CD14-positive monocyte (primary cell): ENCODE results near the gene PUSL1. TPM values are rescaled to one million over a fixed set of nuclear protein-coding genes. Genes with fewer than 3 reads are reported as not detected.

ENCODE experiments used
- DNase-seq, 3 donors: peaks; one replicate each; pipeline ENCODE4 v3.0.0-alpha.2; 2011 to 2022
- H2AFZ ChIP-seq: 2 replicates; pipeline ENCODE4 v1.6.0; 2012; ENCODE audit warnings: mild to moderate bottlenecking, low read depth, low read length, inconsistent platforms; ENCODE audit not compliant: insufficient read depth, poor library complexity, severe bottlenecking
- H3K27ac ChIP-seq, 2 donors: 1 replicate in 1 of 2; 2 replicates in 1 of 2; pipeline ENCODE4 v1.5.1; 2012 to 2013; ENCODE audit warnings: low read length in 2 of 2, control low read depth in 1 of 2, inconsistent platforms in 1 of 2, low read depth in 1 of 2, mild to moderate bottlenecking in 1 of 2
- H3K27me3 ChIP-seq, 2 donors: one replicate each; pipeline versions ENCODE4 v1.6.0 to v1.6.1; 2011 to 2013; ENCODE audit warnings: low read length in 2 of 2; ENCODE audit not compliant: control insufficient read depth in 2 of 2, insufficient read depth in 2 of 2
- H3K36me3 ChIP-seq, 2 donors: replicated peaks in 1 of 2; 1 replicate in 1 of 2; 2 replicates in 1 of 2; pipeline versions ENCODE4 v1.5.1 to v1.6.1; 2012 to 2013; ENCODE audit warnings: low read length in 2 of 2, control low read depth in 1 of 2, inconsistent platforms in 1 of 2, mild to moderate bottlenecking in 1 of 2; ENCODE audit not compliant: insufficient read depth in 2 of 2, control insufficient read depth in 1 of 2
- H3K4me1 ChIP-seq, 2 donors: 1 replicate in 1 of 2; 2 replicates in 1 of 2; pipeline versions ENCODE4 v1.5.1 to v1.6.1; 2012 to 2013; ENCODE audit warnings: low read length in 2 of 2, control low read depth in 1 of 2, inconsistent platforms in 1 of 2, mild to moderate bottlenecking in 1 of 2, moderate library complexity in 1 of 2; ENCODE audit not compliant: insufficient read depth in 2 of 2, control insufficient read depth in 1 of 2
- H3K4me2 ChIP-seq: replicated peaks from 2 replicates; pipeline ENCODE3; 2012; ENCODE audit warnings: low read length, moderate library complexity, mild to moderate bottlenecking; ENCODE audit not compliant: poor library complexity, severe bottlenecking; ENCODE audit errors: extremely low read depth
- H3K4me3 ChIP-seq, 3 experiments: fragments of 200-600 bp in 1 of 3; sonication (generic) in 1 of 3; replicated peaks in 1 of 3; 1 replicate in 2 of 3; 2 replicates in 1 of 3; pipeline ENCODE4 v1.5.1; 2011 to 2013; ENCODE audit warnings: low read length in 3 of 3, mild to moderate bottlenecking in 3 of 3, control low read depth in 2 of 3, low read depth in 2 of 3, inconsistent platforms in 1 of 3, moderate library complexity in 1 of 3
- H3K79me2 ChIP-seq: 2 replicates; pipeline ENCODE4 v1.6.0; 2012; ENCODE audit warnings: mild to moderate bottlenecking, control low read depth, inconsistent platforms, low read length, moderate library complexity; ENCODE audit not compliant: insufficient read depth
- H3K9ac ChIP-seq: 2 replicates; pipeline ENCODE4 v1.6.0; 2017; ENCODE audit warnings: low read length, mild to moderate bottlenecking; ENCODE audit not compliant: insufficient read depth, poor library complexity, severe bottlenecking
- H3K9me3 ChIP-seq, 2 donors: replicated peaks in 1 of 2; 1 replicate in 1 of 2; 2 replicates in 1 of 2; pipeline versions ENCODE4 v1.5.1 to v1.6.1; 2012 to 2013; ENCODE audit warnings: low read length in 2 of 2, control low read depth in 1 of 2; ENCODE audit not compliant: control insufficient read depth in 1 of 2, insufficient read depth in 1 of 2
- H4K20me1 ChIP-seq: 2 replicates; pipeline ENCODE4 v1.6.0; 2012; ENCODE audit warnings: mild to moderate bottlenecking, low read length, control low read depth, moderate library complexity; ENCODE audit not compliant: insufficient read depth
- H3K27ac Mint-ChIP-seq, 7 donors: one replicate each; pipeline ENCODE4 v1.8.0; 2020; ENCODE audit warnings: mild to moderate bottlenecking in 7 of 7, mixed read lengths in 7 of 7, moderate library complexity in 6 of 7, inconsistent platforms in 2 of 7
- H3K27me3 Mint-ChIP-seq, 3 donors: one replicate each; pipeline ENCODE4 v1.8.0; 2021 to 2022; ENCODE audit warnings: low read depth in 3 of 3, mild to moderate bottlenecking in 3 of 3, mixed read lengths in 3 of 3, moderate library complexity in 3 of 3, inconsistent platforms in 1 of 3
- H3K36me3 Mint-ChIP-seq, 2 donors: one replicate each; pipeline ENCODE4 v1.8.0; 2020; ENCODE audit warnings: mixed read lengths in 2 of 2, inconsistent platforms in 1 of 2, mild to moderate bottlenecking in 1 of 2
- H3K4me1 Mint-ChIP-seq: one replicate; pipeline ENCODE4 v1.8.0; 2020; ENCODE audit warnings: mild to moderate bottlenecking, mixed read lengths
- H3K4me3 Mint-ChIP-seq, 2 donors: one replicate each; pipeline ENCODE4 v1.8.0; 2020; ENCODE audit warnings: mild to moderate bottlenecking in 2 of 2, mixed read lengths in 2 of 2, moderate library complexity in 1 of 2
- H3K9me3 Mint-ChIP-seq, 7 donors: one replicate each; pipeline ENCODE4 v1.8.0; 2020 to 2022; ENCODE audit warnings: mixed read lengths in 7 of 7, mild to moderate bottlenecking in 6 of 7, moderate library complexity in 6 of 7, inconsistent platforms in 2 of 7
- CTCF ChIP-seq: fragments of 200-600 bp; IDR thresholded peaks from one replicate; pipeline ENCODE4 v1.8.0; 2022; ENCODE audit warnings: antibody characterized with exemption, mild to moderate bottlenecking
- WGBS: methylation state at CpG from one replicate; pipeline ENCODE4 v1.1.5; 2013; ENCODE audit warnings: missing lambda C conversion rate; ENCODE audit not compliant: insufficient coverage; 5-methylcytosine and 5-hydroxymethylcytosine counted together
- intact Hi-C, 2 donors: fragments of 100-400 bp; cut with micrococcal nuclease; formaldehyde crosslinking; loops; one replicate each; pipeline versions ENCODE4 v1.15.0 to v1.15.1; 2023
- polyA plus RNA-seq, 3 donors: library from polyadenylated mRNA; depleted of rRNA in 1 of 3; unstranded in 2 of 3; stranded (reverse) in 1 of 3; fragments of 300-500 nt in 2 of 3; fragments of >200 nt in 1 of 3; fragmentation: Illumina TruSeq in 2 of 3; gene quantifications; 1 replicate in 2 of 3; 2 replicates in 1 of 3; pipeline ENCODE4 v1.2.3, GENCODE V29; 2012 to 2021

PUSL1 gene
- polyA plus RNA-seq, 3 donors = 13.8 to 27.4 (median 14.8) TPM

GRCh38 chr1:1320666-1321448 is 12.5 kb downstream of the PUSL1 start:
- Histone ChIP-seq H3K27me3 (no peaks in the 10 kb centered on the region), H3K79me2 (peaks cover 50% of the 10 kb centered on the region), H3K36me3 (peaks cover 33 to 47% of the 10 kb centered on the region in 2 donors), H3K27ac (no peak overlapping the region), H4K20me1 (peaks cover 67% of the 10 kb centered on the region), H3K9ac (no peak overlapping the region), H3K4me3 (no peak overlapping the region), H3K9me3 (no peaks in the 10 kb centered on the region), H3K4me1 (peaks cover 18 to 19% of the 10 kb centered on the region in 2 donors), H3K4me2 (no peak overlapping the region), H2AFZ (no peak overlapping the region)
- Mint-ChIP-seq H3K9me3 (no peaks in the 10 kb centered on the region), H3K4me3 (no peak overlapping the region), H3K27me3 (no peaks in the 10 kb centered on the region), H3K36me3 (peaks cover 27 to 45% of the 10 kb centered on the region in 2 donors), H3K27ac (no peak overlapping the region), H3K4me1 (peaks cover 21% of the 10 kb centered on the region)
- no peak for TF ChIP-seq CTCF
- intact Hi-C loops = no loop called here
- 98% methylated on average over 21 of the region's 23 CpGs for WGBS
- DNase-seq = no peak

DNA sequence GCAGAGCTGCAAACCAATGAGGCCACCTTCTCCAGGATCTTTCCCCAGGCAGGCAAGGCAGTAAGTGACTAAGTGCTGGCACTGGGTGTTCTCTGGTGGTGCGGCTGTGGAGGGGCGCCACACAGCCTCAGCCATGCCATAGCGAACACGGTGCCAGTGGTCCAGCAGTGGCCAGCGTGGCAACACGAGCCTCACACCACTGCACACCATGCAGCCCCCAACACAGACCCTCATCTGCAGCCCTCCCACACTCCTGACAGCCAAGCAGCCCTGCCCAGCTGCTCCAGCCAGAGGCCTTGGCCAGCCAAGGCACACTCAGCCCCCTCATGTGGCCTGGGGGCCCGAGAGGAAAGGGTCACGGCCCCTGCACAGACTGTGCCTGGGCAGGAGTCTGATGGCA is 13.1 kb downstream of the PUSL1 start:
- H3K4me1 Mint-ChIP-seq = peaks cover 25% of the 10 kb centered on the region
- peaks cover 30 to 42% of the 10 kb centered on the region in 2 donors for H3K36me3 ChIP-seq
- TF ChIP-seq CTCF = no peak
- peaks cover 22 to 24% of the 10 kb centered on the region in 2 donors for H3K4me1 ChIP-seq
- no peak overlapping the region for H2AFZ ChIP-seq
- DNase-seq = no peak
- no peak overlapping the region for H3K4me3 ChIP-seq
- no peak overlapping the region for H3K4me3 Mint-ChIP-seq
- intact Hi-C loops = no loop called here
- H3K4me2 ChIP-seq = no peak overlapping the region
- H3K36me3 Mint-ChIP-seq = peaks cover 24 to 43% of the 10 kb centered on the region in 2 donors
- H3K27ac Mint-ChIP-seq = peak overlapping the region in 2 of 7 donors; percentile 16 to 18
- 92% methylated on average over 7 of the region's 8 CpGs for WGBS
- peak overlapping the region in 1 of 2 donors; percentile 32 for H3K27ac ChIP-seq
- H3K9ac ChIP-seq = no peak overlapping the region
- H3K9me3 ChIP-seq = no peaks in the 10 kb centered on the region
- H3K27me3 ChIP-seq = no peaks in the 10 kb centered on the region
- no peaks in the 10 kb centered on the region for H3K9me3 Mint-ChIP-seq
- H4K20me1 ChIP-seq = peaks cover 69% of the 10 kb centered on the region
- no peaks in the 10 kb centered on the region for H3K27me3 Mint-ChIP-seq
- peaks cover 57% of the 10 kb centered on the region for H3K79me2 ChIP-seq
